SK-N-SH treated with all-trans-retinoic acid at 6 μM for 48 hours (cell line): ENCODE measurements around the gene C2CD3.

Source experiments
- ATAC-seq: fragments of 200-7000 bp; cut with Tn5 transposase; 3 replicates; pipeline ENCODE4 v1.9.1; 2020; ENCODE audit warnings: mild to moderate bottlenecking, moderate library complexity
- ARNTL ChIP-seq: fragments of 450-650 bp; formaldehyde crosslinking; IDR thresholded peaks from 2 replicates; pipeline ENCODE4 v1.5.0; 2020; ENCODE audit warnings: low read depth, mild to moderate bottlenecking, moderate library complexity, borderline replicate concordance
- BACH2 ChIP-seq: fragments of 250-450 bp; sonication (Bioruptor Pico); IDR thresholded peaks from 2 replicates; pipeline ENCODE4 v1.9.0; 2021; ENCODE audit warnings: mild to moderate bottlenecking, borderline replicate concordance
- CSDC2 ChIP-seq: fragments of 250-450 bp; sonication (Bioruptor Pico); IDR thresholded peaks from 2 replicates; pipeline ENCODE4 v1.5.0; 2020; ENCODE audit warnings: mild to moderate bottlenecking, moderate library complexity
- CSRNP3 ChIP-seq: fragments of 250-450 bp; sonication (Bioruptor Pico); IDR thresholded peaks from 2 replicates; pipeline ENCODE4 v1.5.1; 2021; ENCODE audit warnings: mild to moderate bottlenecking, moderate library complexity
- ESRRG ChIP-seq: fragments of 250-450 bp; sonication (Bioruptor Pico); IDR thresholded peaks from 2 replicates; pipeline ENCODE4 v1.6.1; 2021; ENCODE audit warnings: mild to moderate bottlenecking
- GLIS3 ChIP-seq: fragments of 250-450 bp; sonication (Bioruptor Pico); IDR thresholded peaks from 2 replicates; pipeline ENCODE4 v1.5.0; 2020; ENCODE audit warnings: mild to moderate bottlenecking, moderate library complexity
- ISL1 ChIP-seq: fragments of 250-450 bp; sonication (Bioruptor Pico); IDR thresholded peaks from 2 replicates; pipeline ENCODE4 v2.1.2; 2022; ENCODE audit warnings: mild to moderate bottlenecking, moderate library complexity
- OSR1 ChIP-seq: fragments of 250-450 bp; sonication (Bioruptor Pico); IDR thresholded peaks from 2 replicates; pipeline ENCODE4 v1.8.0; 2022; ENCODE audit warnings: moderate library complexity, mild to moderate bottlenecking, inconsistent platforms
- POU6F1 ChIP-seq: fragments of 250-450 bp; sonication (Bioruptor Pico); IDR thresholded peaks from 2 replicates; pipeline ENCODE4 v1.8.0; 2021; ENCODE audit warnings: low read depth, mild to moderate bottlenecking, moderate library complexity, borderline replicate concordance
- PPARA ChIP-seq: fragments of 250-450 bp; sonication (Bioruptor Pico); IDR thresholded peaks from 2 replicates; pipeline ENCODE4 v1.5.0; 2020; ENCODE audit warnings: mild to moderate bottlenecking, borderline replicate concordance
- RARB ChIP-seq: fragments of 250-450 bp; sonication (Bioruptor Pico); IDR thresholded peaks from 2 replicates; pipeline ENCODE4 v1.8.0; 2021; ENCODE audit warnings: mild to moderate bottlenecking, moderate library complexity
- SNAI2 ChIP-seq: fragments of 250-450 bp; sonication (Bioruptor Pico); IDR thresholded peaks from 2 replicates; pipeline ENCODE4 v1.5.0; 2020; ENCODE audit warnings: mild to moderate bottlenecking, moderate library complexity
- TCF4 ChIP-seq: fragments of 250-450 bp; sonication (Bioruptor Pico); IDR thresholded peaks from 2 replicates; pipeline ENCODE4 v1.8.0; 2021; ENCODE audit warnings: mild to moderate bottlenecking, moderate library complexity, borderline replicate concordance
- TOX ChIP-seq: fragments of 250-450 bp; sonication (Bioruptor Pico); IDR thresholded peaks from 2 replicates; pipeline ENCODE4 v1.8.0; 2021; ENCODE audit warnings: mild to moderate bottlenecking, moderate library complexity, borderline replicate concordance
- ZNF565 ChIP-seq: fragments of 450-650 bp; formaldehyde crosslinking; conservative IDR thresholded peaks from 2 replicates; pipeline ENCODE4 v1.5.0; 2020; ENCODE audit warnings: low read depth, mild to moderate bottlenecking, moderate library complexity
- ZNF70 ChIP-seq: fragments of 450-650 bp; formaldehyde crosslinking; IDR thresholded peaks from 2 replicates; pipeline ENCODE4 v1.5.0; 2020; ENCODE audit warnings: mild to moderate bottlenecking, moderate library complexity
- ZNF8 ChIP-seq: fragments of 450-650 bp; formaldehyde crosslinking; IDR thresholded peaks from 2 replicates; pipeline ENCODE4 v1.5.0; 2020; ENCODE audit warnings: mild to moderate bottlenecking, moderate library complexity
- TF ChIP-seq, protein P1 (sequence below): fragments of 250-450 bp; sonication (Bioruptor Pico); IDR thresholded peaks from 2 replicates; pipeline ENCODE4 v1.5.1; 2020; ENCODE audit warnings: low read depth, mild to moderate bottlenecking, moderate library complexity
- TF ChIP-seq, protein P2 (sequence below): fragments of 250-450 bp; sonication (Bioruptor Pico); IDR thresholded peaks from 2 replicates; pipeline ENCODE4 v1.5.0; 2020; ENCODE audit warnings: mild to moderate bottlenecking, moderate library complexity
- TF ChIP-seq, protein P3 (sequence below): fragments of 250-450 bp; sonication (Bioruptor Pico); IDR thresholded peaks from 2 replicates; pipeline ENCODE4 v1.8.0; 2020; ENCODE audit warnings: mild to moderate bottlenecking, moderate library complexity, borderline replicate concordance

Gene C2CD3

DNA sequence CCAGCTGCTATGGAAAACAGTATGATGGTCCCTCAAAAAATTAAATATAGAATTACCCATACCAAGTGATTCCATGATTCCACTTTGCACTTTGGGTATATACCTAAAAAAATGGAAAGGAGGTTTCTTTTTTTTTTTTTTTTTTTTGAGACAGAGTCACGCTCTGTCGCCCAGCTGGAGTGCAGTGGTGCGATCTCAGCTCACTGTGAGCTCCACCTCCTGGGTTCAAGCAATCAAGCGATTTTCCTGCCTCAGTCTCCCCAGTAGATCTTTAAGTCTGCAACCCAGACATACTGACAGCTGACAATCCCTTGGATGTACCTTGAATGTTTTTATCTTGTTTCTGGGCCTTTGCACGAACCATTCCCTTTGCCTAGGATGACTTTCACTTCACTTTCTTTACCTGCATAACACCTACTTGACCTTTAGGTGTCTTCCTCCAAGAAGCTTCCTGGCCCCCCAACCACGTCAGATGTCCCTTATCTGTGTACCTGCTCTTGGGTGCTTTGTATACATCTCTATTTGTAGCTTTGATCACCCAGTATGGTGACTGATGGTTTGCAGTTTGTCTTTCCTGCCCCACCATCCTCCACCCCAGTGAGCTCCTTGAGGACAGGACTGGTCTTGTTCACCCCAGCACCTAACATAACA is 173.6 kb downstream of the C2CD3 start:
- ATAC-seq = no peak
- no peak for TF ChIP-seq TCF4
- TF ChIP-seq SNAI2 (CRISPR knock-in tag) = no peak
- TF ChIP-seq ISL1 (CRISPR knock-in tag) = no peak
- TF ChIP-seq ESRRG = no peak
- TF ChIP-seq, protein P1, sequence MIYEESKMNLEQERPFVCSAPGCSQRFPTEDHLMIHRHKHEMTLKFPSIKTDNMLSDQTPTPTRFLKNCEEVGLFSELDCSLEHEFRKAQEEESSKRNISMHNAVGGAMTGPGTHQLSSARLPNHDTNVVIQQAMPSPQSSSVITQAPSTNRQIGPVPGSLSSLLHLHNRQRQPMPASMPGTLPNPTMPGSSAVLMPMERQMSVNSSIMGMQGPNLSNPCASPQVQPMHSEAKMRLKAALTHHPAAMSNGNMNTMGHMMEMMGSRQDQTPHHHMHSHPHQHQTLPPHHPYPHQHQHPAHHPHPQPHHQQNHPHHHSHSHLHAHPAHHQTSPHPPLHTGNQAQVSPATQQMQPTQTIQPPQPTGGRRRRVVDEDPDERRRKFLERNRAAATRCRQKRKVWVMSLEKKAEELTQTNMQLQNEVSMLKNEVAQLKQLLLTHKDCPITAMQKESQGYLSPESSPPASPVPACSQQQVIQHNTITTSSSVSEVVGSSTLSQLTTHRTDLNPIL (CRISPR knock-in tag) = no peak
- TF ChIP-seq GLIS3 (CRISPR knock-in tag) = no peak
- TF ChIP-seq, protein P2, sequence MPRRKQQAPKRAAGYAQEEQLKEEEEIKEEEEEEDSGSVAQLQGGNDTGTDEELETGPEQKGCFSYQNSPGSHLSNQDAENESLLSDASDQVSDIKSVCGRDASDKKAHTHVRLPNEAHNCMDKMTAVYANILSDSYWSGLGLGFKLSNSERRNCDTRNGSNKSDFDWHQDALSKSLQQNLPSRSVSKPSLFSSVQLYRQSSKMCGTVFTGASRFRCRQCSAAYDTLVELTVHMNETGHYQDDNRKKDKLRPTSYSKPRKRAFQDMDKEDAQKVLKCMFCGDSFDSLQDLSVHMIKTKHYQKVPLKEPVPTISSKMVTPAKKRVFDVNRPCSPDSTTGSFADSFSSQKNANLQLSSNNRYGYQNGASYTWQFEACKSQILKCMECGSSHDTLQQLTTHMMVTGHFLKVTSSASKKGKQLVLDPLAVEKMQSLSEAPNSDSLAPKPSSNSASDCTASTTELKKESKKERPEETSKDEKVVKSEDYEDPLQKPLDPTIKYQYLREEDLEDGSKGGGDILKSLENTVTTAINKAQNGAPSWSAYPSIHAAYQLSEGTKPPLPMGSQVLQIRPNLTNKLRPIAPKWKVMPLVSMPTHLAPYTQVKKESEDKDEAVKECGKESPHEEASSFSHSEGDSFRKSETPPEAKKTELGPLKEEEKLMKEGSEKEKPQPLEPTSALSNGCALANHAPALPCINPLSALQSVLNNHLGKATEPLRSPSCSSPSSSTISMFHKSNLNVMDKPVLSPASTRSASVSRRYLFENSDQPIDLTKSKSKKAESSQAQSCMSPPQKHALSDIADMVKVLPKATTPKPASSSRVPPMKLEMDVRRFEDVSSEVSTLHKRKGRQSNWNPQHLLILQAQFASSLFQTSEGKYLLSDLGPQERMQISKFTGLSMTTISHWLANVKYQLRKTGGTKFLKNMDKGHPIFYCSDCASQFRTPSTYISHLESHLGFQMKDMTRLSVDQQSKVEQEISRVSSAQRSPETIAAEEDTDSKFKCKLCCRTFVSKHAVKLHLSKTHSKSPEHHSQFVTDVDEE = no peak
- no peak for TF ChIP-seq CSDC2 (CRISPR knock-in tag)
- TF ChIP-seq, all 23 proteins: peak for 0

GRCh38 chr11:73996161-73996747 is 174.5 kb downstream of the C2CD3 start:
- TF ChIP-seq, protein P3, sequence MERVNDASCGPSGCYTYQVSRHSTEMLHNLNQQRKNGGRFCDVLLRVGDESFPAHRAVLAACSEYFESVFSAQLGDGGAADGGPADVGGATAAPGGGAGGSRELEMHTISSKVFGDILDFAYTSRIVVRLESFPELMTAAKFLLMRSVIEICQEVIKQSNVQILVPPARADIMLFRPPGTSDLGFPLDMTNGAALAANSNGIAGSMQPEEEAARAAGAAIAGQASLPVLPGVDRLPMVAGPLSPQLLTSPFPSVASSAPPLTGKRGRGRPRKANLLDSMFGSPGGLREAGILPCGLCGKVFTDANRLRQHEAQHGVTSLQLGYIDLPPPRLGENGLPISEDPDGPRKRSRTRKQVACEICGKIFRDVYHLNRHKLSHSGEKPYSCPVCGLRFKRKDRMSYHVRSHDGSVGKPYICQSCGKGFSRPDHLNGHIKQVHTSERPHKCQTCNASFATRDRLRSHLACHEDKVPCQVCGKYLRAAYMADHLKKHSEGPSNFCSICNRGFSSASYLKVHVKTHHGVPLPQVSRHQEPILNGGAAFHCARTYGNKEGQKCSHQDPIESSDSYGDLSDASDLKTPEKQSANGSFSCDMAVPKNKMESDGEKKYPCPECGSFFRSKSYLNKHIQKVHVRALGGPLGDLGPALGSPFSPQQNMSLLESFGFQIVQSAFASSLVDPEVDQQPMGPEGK (CRISPR knock-in tag) = no peak
- TF ChIP-seq ARNTL (no peak), ZNF70 (CRISPR knock-in tag) (no peak), ESRRG (no peak), TOX (CRISPR knock-in tag) (no peak), PPARA (CRISPR knock-in tag) (no peak), RARB (no peak), POU6F1 (CRISPR knock-in tag) (no peak), CSDC2 (CRISPR knock-in tag) (no peak), ISL1 (CRISPR knock-in tag) (no peak), BACH2 (CRISPR knock-in tag) (no peak), TCF4 (no peak), GLIS3 (CRISPR knock-in tag) (no peak), ZNF565 (CRISPR knock-in tag) (no peak)
- no peak for ATAC-seq

- ATAC-seq = no peak
- TF ChIP-seq ISL1 (CRISPR knock-in tag) = no peak
- TF ChIP-seq, protein P3 (CRISPR knock-in tag) = no peak
- TF ChIP-seq, protein P2 = no peak
- TF ChIP-seq GLIS3 (CRISPR knock-in tag) = no peak
- no peak for TF ChIP-seq BACH2 (CRISPR knock-in tag)
- TF ChIP-seq SNAI2 (CRISPR knock-in tag) = no peak
- TF ChIP-seq ZNF70 (CRISPR knock-in tag) = no peak
- no peak for TF ChIP-seq CSDC2 (CRISPR knock-in tag)
- TF ChIP-seq OSR1 (CRISPR knock-in tag) = no peak
- TF ChIP-seq ZNF8 (CRISPR knock-in tag) = no peak
- TF ChIP-seq TCF4 = no peak
- TF ChIP-seq ZNF565 (CRISPR knock-in tag) = no peak
- TF ChIP-seq CSRNP3 (CRISPR knock-in tag) = no peak
- TF ChIP-seq ARNTL = no peak
Observed at GRCh38 chr11:73995731-73996130, 175.1 kb downstream of the C2CD3 start.
